ACHN (cell line): ENCODE measurements around the gene TTLL10.
A peak's percentile ranks its signal among the peaks of the same experiment; 100 is the strongest.

Experiments used
- DNase-seq: peaks from one replicate; pipeline ENCODE4 v3.0.0-alpha.2; 2015
- in situ Hi-C: cut with HindIII; loops from 2 replicates; pipeline ENCODE4 v1.10.0; 2017; ENCODE audit warnings: low sequenced_read_pairs, low pct_ligation_motif_present, low pct_unique_long_range_greater_than_20kb

The TTLL10 gene

GRCh38 chr1:1223891-1224290, 50.2 kb downstream of the TTLL10 start:
- no peak for DNase-seq

GRCh38 chr1:1225238-1225845, 51.7 kb downstream of the TTLL10 start:
- no peak for DNase-seq
- in situ Hi-C loops = no loop called here

More at GRCh38 chr1:1223891-1224290, 50.2 kb downstream of the TTLL10 start:
- in situ Hi-C loops = no loop called here

- in situ Hi-C loops = no loop called here
- no peak for DNase-seq
These were observed 52.2 kb downstream of the TTLL10 start for GRCh38 chr1:1225913-1226312.

GRCh38 chr1:1226566-1227362, 53.1 kb downstream of the TTLL10 start:
- DNase-seq = no peak
- in situ Hi-C loops = no loop called here

GRCh38 chr1:1227386-1227785, 53.7 kb downstream of the TTLL10 start:
- no peak for DNase-seq
- in situ Hi-C loops = no loop called here

GRCh38 chr1:1228187-1228586, 54.5 kb downstream of the TTLL10 start:
- no peak for DNase-seq
- in situ Hi-C loops = no loop called here

GRCh38 chr1:1228596-1229321, 55.1 kb downstream of the TTLL10 start:
- in situ Hi-C loops = no loop called here
- DNase-seq = no peak

GRCh38 chr1:1229770-1230169, 56.1 kb downstream of the TTLL10 start:
- DNase-seq = no peak
- in situ Hi-C loops = no loop called here

- in situ Hi-C loops = no loop called here
- DNase-seq = peak; percentile 74
These were observed 57.1 kb downstream of the TTLL10 start for GRCh38 chr1:1230656-1231399.

GRCh38 chr1:1231400-1232207, 57.9 kb downstream of the TTLL10 start, which contains the start of gene SDF4:
SDF4 (minus strand) TSS chr1:1232001; CDS start chr1:1228772, 3,229 bp downstream.
- peak; percentile 93 for DNase-seq
- in situ Hi-C loops = no loop called here

GRCh38 chr1:1232208-1232795, 58.6 kb downstream of the TTLL10 start, which contains the start of gene B3GALT6:
B3GALT6 (plus strand) TSS chr1:1232237; CDS start chr1:1232279, 42 bp downstream.
- in situ Hi-C loops = no loop called here
- no peak for DNase-seq

- DNase-seq = no peak
- in situ Hi-C loops = no loop called here
These were observed 59.3 kb downstream of the TTLL10 start for GRCh38 chr1:1232796-1233566.

- DNase-seq = no peak
- in situ Hi-C loops = no loop called here
These were observed 59.9 kb downstream of the TTLL10 start for GRCh38 chr1:1233567-1233892.

GRCh38 chr1:1234180-1234808, 60.6 kb downstream of the TTLL10 start:
- in situ Hi-C loops = no loop called here
- no peak for DNase-seq

GRCh38 chr1:1235016-1235744, 61.5 kb downstream of the TTLL10 start:
- DNase-seq = no peak
- in situ Hi-C loops = no loop called here

GRCh38 chr1:1236176-1236763, 62.6 kb downstream of the TTLL10 start:
- DNase-seq = no peak
- in situ Hi-C loops = no loop called here
